Adrenal gland (tissue), 5 donors: ENCODE results near the gene MUC20.

ENCODE experiments used
- POLR2A ChIP-seq, 2 donors: fragments of 450-650 bp; IDR thresholded peaks; one replicate each; pipeline ENCODE4 v1.6.1; 2017; ENCODE audit warnings: antibody characterized with exemption in 2 of 2, mild to moderate bottlenecking in 2 of 2, moderate library complexity in 1 of 2
- TF ChIP-seq, protein P1 (sequence below), 6 experiments: fragments of 450-650 bp in 4 of 6; fragments of 200-600 bp in 2 of 6; sonication (generic) in 1 of 6; IDR thresholded peaks; 1 replicate in 5 of 6; 2 replicates in 1 of 6; pipeline versions ENCODE4 v1.5.1 to v1.8.0; 2016 to 2021; ENCODE audit warnings: antibody characterized with exemption in 6 of 6, mild to moderate bottlenecking in 2 of 6, moderate library complexity in 1 of 6
- donor health status: DM: no; HTN: no; CAD: no.

DNA sequence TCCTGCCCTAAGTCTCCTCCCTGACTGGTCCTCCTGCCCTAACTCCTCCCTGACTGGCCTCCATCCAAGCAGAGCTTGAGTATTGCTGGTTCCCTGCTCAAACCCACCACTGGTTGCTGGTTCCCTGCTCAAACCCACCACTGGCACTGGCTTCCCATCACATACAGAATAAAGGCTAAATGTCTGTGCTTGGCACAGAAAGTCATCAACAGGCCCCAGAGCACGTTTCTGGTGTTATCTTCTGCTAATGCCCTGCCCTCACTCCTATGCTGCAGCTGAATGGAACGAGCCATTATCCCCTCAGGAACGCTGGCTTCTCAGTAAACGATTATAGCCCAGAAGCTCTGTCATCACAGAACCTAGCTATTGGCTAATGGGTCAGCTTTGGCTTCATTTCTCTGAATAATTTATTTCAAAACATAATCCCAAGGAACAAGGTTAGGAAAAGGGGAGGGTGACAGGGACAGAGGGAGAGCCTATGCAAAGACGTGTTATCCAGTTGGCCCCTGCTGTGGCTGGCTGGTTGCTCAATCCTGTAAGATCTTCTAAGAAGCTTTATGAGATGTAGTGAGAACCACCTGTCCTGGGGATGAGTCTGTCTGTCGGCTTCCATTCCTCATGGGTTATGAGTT lies 6.3 kb upstream of the MUC20 start:
- TF ChIP-seq, protein P1, sequence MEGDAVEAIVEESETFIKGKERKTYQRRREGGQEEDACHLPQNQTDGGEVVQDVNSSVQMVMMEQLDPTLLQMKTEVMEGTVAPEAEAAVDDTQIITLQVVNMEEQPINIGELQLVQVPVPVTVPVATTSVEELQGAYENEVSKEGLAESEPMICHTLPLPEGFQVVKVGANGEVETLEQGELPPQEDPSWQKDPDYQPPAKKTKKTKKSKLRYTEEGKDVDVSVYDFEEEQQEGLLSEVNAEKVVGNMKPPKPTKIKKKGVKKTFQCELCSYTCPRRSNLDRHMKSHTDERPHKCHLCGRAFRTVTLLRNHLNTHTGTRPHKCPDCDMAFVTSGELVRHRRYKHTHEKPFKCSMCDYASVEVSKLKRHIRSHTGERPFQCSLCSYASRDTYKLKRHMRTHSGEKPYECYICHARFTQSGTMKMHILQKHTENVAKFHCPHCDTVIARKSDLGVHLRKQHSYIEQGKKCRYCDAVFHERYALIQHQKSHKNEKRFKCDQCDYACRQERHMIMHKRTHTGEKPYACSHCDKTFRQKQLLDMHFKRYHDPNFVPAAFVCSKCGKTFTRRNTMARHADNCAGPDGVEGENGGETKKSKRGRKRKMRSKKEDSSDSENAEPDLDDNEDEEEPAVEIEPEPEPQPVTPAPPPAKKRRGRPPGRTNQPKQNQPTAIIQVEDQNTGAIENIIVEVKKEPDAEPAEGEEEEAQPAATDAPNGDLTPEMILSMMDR (IDR thresholded peaks at IDR 0.05) = no peak
- no peak for TF ChIP-seq POLR2A (IDR thresholded peaks at IDR 0.05)
